Measurements from ENCODE around the gene VSIG1.

VSIG1 gene

GRCh38 chrX:108044554-108045256, at the start of gene VSIG1:
TSS of gene VSIG1 (plus strand) at chrX:108045065. CDS start at chrX:108045131, 66 bp downstream.
- no peak for DNase-seq

- no peak for DNase-seq
These were observed 48.7 kb upstream of the VSIG1 start for GRCh38 chrX:107996124-107996523.

- DNase-seq, result no peak
These were observed 44.1 kb upstream of the VSIG1 start for GRCh38 chrX:108000751-108001150.

GRCh38 chrX:108001218-108001814, 43.5 kb upstream of the VSIG1 start:
- peak; percentile 24 to 53 for DNase-seq

- peak; percentile 57 to 77 for DNase-seq
These were observed 26.0 kb upstream of the VSIG1 start for GRCh38 chrX:108018656-108019381.

GRCh38 chrX:108019382-108019875, 25.4 kb upstream of the VSIG1 start:
- no peak for DNase-seq

- peak in 1 of 2 donors; percentile 37 for DNase-seq
These were observed 24.2 kb upstream of the VSIG1 start for GRCh38 chrX:108020631-108021030.

GRCh38 chrX:108022491-108023089, 22.3 kb upstream of the VSIG1 start:
- DNase-seq, result no peak

- no peak for DNase-seq
These were observed 19.5 kb upstream of the VSIG1 start for GRCh38 chrX:108025376-108025775.

GRCh38 chrX:108025954-108026600, 18.8 kb upstream of the VSIG1 start:
- DNase-seq, result peak in 1 of 2 donors; percentile 9

- no peak for DNase-seq
These were observed 16.0 kb upstream of the VSIG1 start for GRCh38 chrX:108028854-108029253.

GRCh38 chrX:108029928-108030711, 14.7 kb upstream of the VSIG1 start:
- no peak for DNase-seq

- DNase-seq, result no peak
These were observed 11.9 kb upstream of the VSIG1 start for GRCh38 chrX:108032944-108033343.

GRCh38 chrX:108033890-108034289, 11.0 kb upstream of the VSIG1 start:
- no peak for DNase-seq

- no peak for DNase-seq
These were observed 10.1 kb upstream of the VSIG1 start for GRCh38 chrX:108034725-108035124.

GRCh38 chrX:108036298-108036973, 8.4 kb upstream of the VSIG1 start:
- DNase-seq, result no peak

- DNase-seq, result no peak
These were observed 4.8 kb downstream of the VSIG1 start for GRCh38 chrX:108049649-108050048.

GRCh38 chrX:108053218-108053617, 8.4 kb downstream of the VSIG1 start:
- no peak for DNase-seq

- DNase-seq, result no peak
These were observed 10.7 kb downstream of the VSIG1 start for GRCh38 chrX:108055546-108055945.

- DNase-seq, result no peak
These were observed 14.9 kb downstream of the VSIG1 start for GRCh38 chrX:108059801-108060200.

- no peak for DNase-seq
These were observed 19.1 kb downstream of the VSIG1 start for GRCh38 chrX:108064001-108064400.

All from CD4-positive, alpha-beta T cell treated with Interleukin-4 for 1 hour (primary cell).